ENCODE measurements around the gene MAGIX. TPM values are rescaled to one million over a fixed set of nuclear protein-coding genes. Genes with fewer than 3 reads are reported as not detected.

Gene MAGIX
- total RNA-seq, 2 experiments from 2014 or later, result 0.49 to 1.3 TPM

GRCh38 chrX:49174723-49175122 is 12.2 kb downstream of the MAGIX start:
- ChIA-PET CTCF (interaction anchor here (1.0 kb wide), 1 partner anchor 16 kb away, joined by 3 read pairs; no protein-coding TSS in a partner anchor), POLR2A (no interaction called here)
- no peaks in the 10 kb centered on the region for H3K9me3 Mint-ChIP-seq (ENCODE audit: low read depth)
- peaks cover 45% of the 10 kb centered on the region for H3K36me3 Mint-ChIP-seq (ENCODE audit: low read depth)
- peak overlapping the region; percentile 14 for H3K27ac Mint-ChIP-seq
- intact Hi-C loops (cut with DNase I, micrococcal nuclease), result loop anchor here in 1 of 2 experiments (5.0 to 10.0 kb wide), 2 partner anchors 257 to 600 kb away; partner anchors contain the start of genes PIM2 and RBM3
- ATAC-seq, result no peak
- peaks cover 18% of the 10 kb centered on the region for H3K4me1 Mint-ChIP-seq
- no peak for DNase-seq
- H3K4me3 Mint-ChIP-seq, result peak overlapping the region; percentile 37
- H3K27me3 Mint-ChIP-seq, result no peaks in the 10 kb centered on the region

DNA sequence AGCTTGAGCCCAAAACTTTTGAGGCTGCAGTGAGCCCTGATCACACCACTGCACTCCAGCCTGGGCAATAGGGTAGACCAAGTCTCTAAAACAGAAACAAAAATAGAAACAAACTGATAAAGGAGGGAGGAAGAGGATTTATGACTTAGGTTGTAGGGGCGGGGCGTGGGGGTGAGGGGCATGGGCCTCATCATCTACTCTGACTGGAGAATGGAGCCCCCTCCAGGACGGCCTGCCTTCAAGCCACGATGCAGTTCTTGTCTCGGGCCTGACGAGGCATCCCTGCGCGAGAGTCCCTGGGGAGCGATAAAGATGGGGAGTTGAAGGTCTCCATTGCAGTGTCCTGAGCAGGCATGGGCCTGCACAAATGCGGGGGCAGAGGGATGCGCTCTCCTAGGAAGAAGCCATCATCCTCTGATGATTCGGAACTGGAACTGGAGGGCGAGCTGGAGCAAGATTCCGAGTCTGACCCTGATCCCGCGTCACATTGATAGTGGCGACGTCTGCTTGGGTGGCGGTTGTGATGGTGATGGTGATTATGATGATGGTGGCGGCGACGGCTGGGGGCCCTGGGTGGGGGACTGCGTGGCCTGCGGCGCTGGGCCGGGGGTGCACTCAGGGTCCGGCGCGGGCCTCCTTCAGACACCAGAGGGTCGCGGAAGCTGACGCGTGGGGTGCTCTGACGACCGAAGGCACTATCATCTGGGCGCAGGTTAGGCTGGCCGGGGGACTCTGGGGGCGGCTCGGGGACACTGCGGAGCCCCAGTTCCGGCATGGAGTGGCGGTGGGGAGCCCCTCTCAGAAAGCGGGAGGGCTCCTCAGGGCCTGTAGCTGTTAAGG is 13.1 kb downstream of the MAGIX start:
- Mint-ChIP-seq H3K36me3 (ENCODE audit: low read depth) (peaks cover 50% of the 10 kb centered on the region), H3K4me1 (peaks cover 18% of the 10 kb centered on the region), H3K4me3 (no peak overlapping the region), H3K27ac (no peak overlapping the region), H3K27me3 (no peaks in the 10 kb centered on the region), H3K9me3 (ENCODE audit: low read depth) (no peaks in the 10 kb centered on the region)
- ChIA-PET POLR2A (no interaction called here), CTCF (interaction anchor here (1.0 kb wide), 1 partner anchor 17 kb away, joined by 3 read pairs; no protein-coding TSS in a partner anchor)
- DNase-seq (no peak), ATAC-seq (no peak)
- intact Hi-C loops (cut with DNase I, micrococcal nuclease), result loop anchor here in 1 of 2 experiments (10.0 kb wide), 1 partner anchor 601 kb away; the partner anchor contains the start of gene RBM3

DNA sequence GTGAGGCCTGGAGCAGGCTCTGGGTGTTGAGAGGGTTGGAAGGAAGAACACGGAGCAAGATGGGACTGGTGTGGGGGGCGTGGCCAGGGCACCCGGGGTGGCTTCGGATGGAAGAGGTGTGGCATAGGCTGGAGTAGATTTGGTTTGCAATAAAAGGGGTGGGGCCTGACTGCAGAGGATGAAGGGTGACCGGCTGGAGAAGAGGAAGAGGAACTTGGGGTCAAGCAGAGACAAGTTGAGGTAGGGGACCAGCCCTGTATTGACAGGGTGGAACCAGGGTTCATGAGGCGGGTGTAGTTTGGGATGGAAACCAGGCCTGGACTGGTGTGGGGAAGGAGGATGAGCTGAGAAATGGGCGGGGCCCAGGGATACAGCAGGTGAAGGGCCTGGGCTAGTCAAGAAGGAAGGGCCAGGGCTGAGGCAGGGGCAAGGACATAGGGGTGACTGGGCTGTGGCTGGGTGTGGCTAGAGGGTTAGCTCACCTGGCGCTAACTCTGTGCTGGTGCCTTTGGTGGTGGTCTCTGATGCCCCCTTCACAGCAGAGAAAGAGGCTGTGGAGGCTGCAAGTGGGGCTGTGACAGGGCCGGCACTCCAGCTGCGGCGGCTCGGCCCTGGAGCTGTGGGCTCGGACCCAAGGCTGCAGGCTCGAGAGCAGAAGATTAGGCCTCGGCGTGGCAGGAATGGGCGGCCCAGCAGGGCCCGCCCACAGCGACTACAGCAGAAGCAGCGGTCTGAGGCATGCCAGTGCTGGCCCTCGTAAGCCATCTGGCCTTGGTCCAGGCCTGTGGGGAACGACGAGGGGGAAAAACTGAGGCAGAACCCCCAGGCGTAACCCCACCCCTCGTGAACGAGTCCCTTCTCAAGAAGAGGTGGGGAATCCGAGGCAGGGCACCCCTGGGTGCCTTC is 14.1 kb downstream of the MAGIX start:
- Mint-ChIP-seq H3K27ac (no peak overlapping the region), H3K4me3 (no peak overlapping the region), H3K9me3 (ENCODE audit: low read depth) (no peaks in the 10 kb centered on the region), H3K27me3 (no peaks in the 10 kb centered on the region), H3K4me1 (peaks cover 18% of the 10 kb centered on the region), H3K36me3 (ENCODE audit: low read depth) (peaks cover 52% of the 10 kb centered on the region)
- intact Hi-C loops (cut with DNase I, micrococcal nuclease), result loop anchor here in 1 of 2 experiments (10.0 kb wide), 1 partner anchor 602 kb away; the partner anchor contains the start of gene RBM3
- ATAC-seq (no peak), DNase-seq (no peak)
- ChIA-PET POLR2A (no interaction called here), CTCF (interaction anchor here (0.7 kb wide), 1 partner anchor 16 kb away, joined by 3 read pairs; no protein-coding TSS in a partner anchor)

DNA sequence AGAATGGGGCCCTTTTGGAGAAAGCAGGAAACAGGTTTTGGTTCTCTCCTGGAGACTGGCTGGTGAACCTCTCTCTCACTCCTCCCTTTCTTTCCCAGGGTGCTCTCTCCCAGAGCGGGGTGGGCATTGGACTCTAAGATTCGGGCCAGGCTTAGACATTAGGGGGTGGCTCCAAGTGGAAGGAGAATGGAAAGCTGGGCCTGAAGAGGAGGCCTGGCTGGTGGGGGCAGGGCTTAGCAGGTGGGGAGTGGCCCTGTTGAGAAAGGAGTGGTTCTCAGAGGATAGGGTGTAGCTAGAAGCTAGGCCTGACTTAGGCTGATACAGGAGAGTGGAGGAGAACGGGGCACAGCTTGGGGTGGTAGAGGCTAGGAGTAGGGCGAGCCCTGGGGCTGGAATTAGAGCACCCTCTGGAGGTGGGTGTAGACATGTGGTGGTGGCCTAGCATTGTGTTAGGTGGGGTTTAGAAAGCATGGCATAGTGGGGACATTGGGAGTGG is 14.8 kb downstream of the MAGIX start:
- DNase-seq, result no peak
- ChIA-PET POLR2A (no interaction called here), CTCF (interaction anchor here (0.7 kb wide), 1 partner anchor 16 kb away, joined by 3 read pairs; no protein-coding TSS in a partner anchor)
- Mint-ChIP-seq H3K4me1 (peaks cover 18% of the 10 kb centered on the region), H3K27me3 (no peaks in the 10 kb centered on the region), H3K36me3 (ENCODE audit: low read depth) (peaks cover 57% of the 10 kb centered on the region), H3K4me3 (no peak overlapping the region), H3K9me3 (ENCODE audit: low read depth) (no peaks in the 10 kb centered on the region), H3K27ac (no peak overlapping the region)
- intact Hi-C loops (cut with DNase I, micrococcal nuclease), result loop anchor here in 1 of 2 experiments (10.0 kb wide), 1 partner anchor 603 kb away; the partner anchor contains the start of gene RBM3
- ATAC-seq, result peak; percentile 47

- no peak overlapping the region for H3K4me3 Mint-ChIP-seq
- H3K9me3 Mint-ChIP-seq (ENCODE audit: low read depth), result no peaks in the 10 kb centered on the region
- H3K4me1 Mint-ChIP-seq, result peaks cover 15% of the 10 kb centered on the region
- ATAC-seq (no peak), DNase-seq (no peak)
- H3K27ac Mint-ChIP-seq, result no peak overlapping the region
- intact Hi-C loops (cut with DNase I, micrococcal nuclease), result loop anchor here in 1 of 2 experiments (10.0 kb wide), 1 partner anchor 603 kb away; the partner anchor contains the start of gene RBM3
- no peaks in the 10 kb centered on the region for H3K27me3 Mint-ChIP-seq
- CTCF ChIA-PET, result no interaction called here
- peaks cover 53% of the 10 kb centered on the region for H3K36me3 Mint-ChIP-seq (ENCODE audit: low read depth)
- POLR2A ChIA-PET, result no interaction called here
Measured at GRCh38 chrX:49177873-49178480, 15.4 kb downstream of the MAGIX start.

GRCh38 chrX:49178537-49178936 is 16.0 kb downstream of the MAGIX start:
- ATAC-seq (no peak), DNase-seq (no peak)
- ChIA-PET POLR2A (no interaction called here), CTCF (no interaction called here)
- Mint-ChIP-seq H3K4me1 (peaks cover 10% of the 10 kb centered on the region), H3K4me3 (no peak overlapping the region), H3K9me3 (ENCODE audit: low read depth) (no peaks in the 10 kb centered on the region), H3K36me3 (ENCODE audit: low read depth) (peaks cover 47% of the 10 kb centered on the region), H3K27ac (no peak overlapping the region), H3K27me3 (no peaks in the 10 kb centered on the region)
- intact Hi-C loops (cut with DNase I, micrococcal nuclease), result loop anchor here in 1 of 2 experiments (10.0 kb wide), 1 partner anchor 604 kb away; the partner anchor contains the start of gene RBM3

DNA sequence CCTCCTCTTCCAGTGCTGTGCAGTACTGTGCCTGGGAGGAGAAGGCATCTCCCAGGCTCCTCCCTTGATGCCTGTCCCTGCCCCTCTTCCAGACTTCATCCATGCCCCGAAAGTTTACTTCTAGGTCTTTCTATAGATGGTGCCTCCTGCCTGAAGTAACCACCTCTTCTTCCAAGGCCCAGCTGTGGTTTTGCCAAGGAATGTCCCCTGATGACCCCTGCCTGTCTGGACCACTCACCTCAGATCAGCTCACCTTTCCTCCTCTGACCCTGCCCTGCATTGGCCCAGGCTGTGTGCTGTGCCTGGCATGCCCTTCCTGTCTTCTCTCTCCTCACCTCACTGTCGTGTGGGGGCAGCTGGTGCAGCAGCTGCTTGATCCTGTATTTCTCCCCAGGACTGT is 16.8 kb downstream of the MAGIX start:
- ChIA-PET CTCF (interaction anchor here (0.5 to 1.6 kb wide), 2 partner anchors 13 to 47 kb away, joined by 4 to 5 read pairs; no protein-coding TSS in a partner anchor), POLR2A (no interaction called here)
- ATAC-seq (no peak), DNase-seq (no peak)
- no peak overlapping the region for H3K4me3 Mint-ChIP-seq
- peaks cover 14% of the 10 kb centered on the region for H3K4me1 Mint-ChIP-seq
- no peaks in the 10 kb centered on the region for H3K9me3 Mint-ChIP-seq (ENCODE audit: low read depth)
- no peak overlapping the region for H3K27ac Mint-ChIP-seq
- intact Hi-C loops (cut with DNase I, micrococcal nuclease), result loop anchor here in 1 of 2 experiments (10.0 kb wide), 1 partner anchor 605 kb away; the partner anchor contains the start of gene RBM3
- H3K36me3 Mint-ChIP-seq (ENCODE audit: low read depth), result peaks cover 44% of the 10 kb centered on the region
- H3K27me3 Mint-ChIP-seq, result no peaks in the 10 kb centered on the region

DNA sequence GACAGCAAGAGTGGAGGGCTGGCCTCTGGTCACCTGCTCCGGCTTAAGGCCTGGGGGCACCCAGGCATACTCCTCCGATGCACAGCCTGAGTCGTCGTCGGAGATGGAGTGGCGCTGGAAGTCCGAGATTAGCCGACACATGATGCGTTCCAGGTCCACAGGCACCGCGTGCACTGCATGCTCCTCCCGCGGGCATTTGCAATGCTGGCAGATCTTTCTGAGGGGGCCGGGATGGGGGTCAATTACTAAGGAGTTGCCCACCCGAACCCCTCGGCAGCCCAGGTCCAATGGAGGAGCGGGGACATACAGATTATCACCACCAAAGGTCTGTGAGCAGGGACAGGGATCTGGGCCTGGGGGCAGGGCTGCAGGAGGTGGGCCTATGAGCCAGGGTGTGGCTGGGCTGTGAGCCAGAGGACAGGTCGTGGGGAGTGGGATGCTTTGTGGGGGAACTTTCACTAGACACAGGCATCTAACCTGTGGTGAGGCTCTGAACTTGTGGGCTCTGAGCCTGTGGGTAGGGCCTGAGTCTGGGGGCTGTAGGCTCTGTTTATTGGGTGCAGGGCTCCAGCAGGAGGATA is 21.2 kb downstream of the MAGIX start:
- CTCF ChIA-PET, result interaction anchor here (1.1 kb wide), 2 partner anchors 11 to 12 kb away, joined by 3 read pairs; partner anchors contain the start of gene PLP2
- Mint-ChIP-seq H3K27ac (no peak overlapping the region), H3K4me3 (peak overlapping the region; percentile 86), H3K36me3 (ENCODE audit: low read depth) (peaks cover 18% of the 10 kb centered on the region), H3K9me3 (ENCODE audit: low read depth) (no peaks in the 10 kb centered on the region), H3K27me3 (no peaks in the 10 kb centered on the region), H3K4me1 (peaks cover 12% of the 10 kb centered on the region)
- POLR2A ChIA-PET, result no interaction called here
- DNase-seq (peak; percentile 30), ATAC-seq (no peak)
- intact Hi-C loops (cut with DNase I, micrococcal nuclease), result loop anchor here in 1 of 2 experiments (1.0 kb wide), 1 partner anchor 11 kb away; no protein-coding TSS in a partner anchor

DNA sequence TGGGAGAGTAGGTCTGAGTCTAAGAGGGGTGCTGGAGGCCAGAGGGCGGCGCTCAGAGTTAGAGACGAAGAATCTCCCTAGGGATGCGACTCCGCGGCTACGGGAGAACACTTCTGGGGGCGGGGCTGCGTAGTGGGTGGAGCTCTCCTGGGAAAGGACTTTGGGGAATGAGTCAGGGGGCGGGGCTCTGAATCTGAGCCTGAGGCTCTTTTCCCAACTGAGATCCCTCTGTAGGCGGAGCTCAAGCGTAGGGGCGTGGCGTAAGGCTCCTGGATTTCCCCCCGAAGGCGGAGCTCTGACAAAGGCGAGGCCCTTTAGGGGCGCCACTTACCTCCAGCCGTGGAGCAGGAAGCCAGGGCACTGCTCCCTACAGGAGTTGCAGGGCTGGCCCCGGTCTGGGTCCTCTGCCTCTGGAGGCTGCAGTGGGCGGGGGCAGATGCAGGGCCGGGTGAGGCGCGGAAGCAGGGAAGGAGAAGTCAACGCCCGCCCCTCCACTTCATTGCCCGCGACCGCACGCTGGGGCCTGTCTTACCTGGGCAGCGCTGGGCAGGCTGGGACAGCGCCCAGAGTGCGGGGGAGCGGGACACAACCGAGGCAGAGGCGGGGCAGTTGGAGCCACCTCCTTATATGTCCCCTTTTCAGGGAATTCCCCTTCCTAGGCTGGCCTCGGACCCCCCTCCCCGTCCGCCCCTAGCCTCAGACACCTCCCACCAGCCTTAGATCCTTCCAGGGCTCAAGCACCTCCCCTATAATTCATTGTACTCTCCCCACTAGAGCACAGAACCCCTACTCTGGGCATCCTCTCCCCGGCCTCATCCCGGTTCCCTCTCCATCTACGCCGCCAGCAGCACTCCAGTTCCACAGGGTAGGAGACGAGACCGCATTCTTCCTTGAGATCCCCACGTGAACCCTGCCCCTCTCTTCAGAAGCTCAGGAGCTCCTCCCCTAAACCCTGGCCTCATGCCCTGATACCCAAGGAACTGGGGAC is 22.0 kb downstream of the MAGIX start:
- peaks cover 12% of the 10 kb centered on the region for H3K4me1 Mint-ChIP-seq
- DNase-seq, result peak; percentile 74
- CTCF ChIA-PET, result interaction anchor here (1.1 kb wide), 2 partner anchors 12 to 13 kb away, joined by 3 read pairs; partner anchors contain the start of gene PLP2
- H3K27ac Mint-ChIP-seq, result peak overlapping the region; percentile 83
- no peaks in the 10 kb centered on the region for H3K27me3 Mint-ChIP-seq
- ATAC-seq, result peak; percentile 75
- intact Hi-C loops (cut with DNase I, micrococcal nuclease), result loop anchor here in 1 of 2 experiments (1.0 kb wide), 1 partner anchor 12 kb away; no protein-coding TSS in a partner anchor
- H3K4me3 Mint-ChIP-seq, result peak overlapping the region; percentile 86
- POLR2A ChIA-PET, result interaction anchor here (0.8 kb wide), 1 partner anchor 12 kb away, joined by 4 read pairs; no protein-coding TSS in a partner anchor
- H3K36me3 Mint-ChIP-seq (ENCODE audit: low read depth), result peaks cover 12% of the 10 kb centered on the region
- no peaks in the 10 kb centered on the region for H3K9me3 Mint-ChIP-seq (ENCODE audit: low read depth)
